ENCODE results near the gene PCBP4. TPM values are rescaled to one million over a fixed set of nuclear protein-coding genes. Genes with fewer than 3 reads are reported as not detected.
"Not testable (repeated sequence)": the region's sequence is repeated elsewhere in the genome, so short reads cannot be mapped to it uniquely, and the experiment has no call there.

The PCBP4 gene
- total RNA-seq, 1 experiment from 2014 or later = 7.8 TPM

DNA sequence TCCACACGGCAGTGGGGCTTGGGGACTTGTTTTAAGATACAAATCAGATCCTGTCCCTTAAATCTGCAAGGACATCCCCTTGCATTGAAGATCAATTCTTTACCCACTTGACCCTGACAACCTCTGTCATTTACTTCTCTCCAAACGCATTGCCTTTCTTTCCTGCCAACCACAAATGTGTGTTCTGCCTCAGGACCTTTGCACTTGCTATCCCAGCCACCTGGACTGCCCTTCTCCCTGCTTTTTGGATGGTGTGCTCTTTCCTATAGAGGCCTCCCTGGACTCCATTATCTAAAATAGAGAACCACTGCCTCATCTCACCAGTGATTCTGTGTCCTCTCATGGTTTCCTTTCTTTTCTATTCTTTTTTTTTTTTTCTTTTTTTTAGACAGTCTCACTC is 29.9 kb upstream of the PCBP4 start:
- no peak for DNase-seq (ENCODE audit: low read depth)
- in situ Hi-C loops (cut with HindIII; ENCODE audit: low pct_unique_long_range_greater_than_20kb, low sequenced_read_pairs) = no loop called here

DNA sequence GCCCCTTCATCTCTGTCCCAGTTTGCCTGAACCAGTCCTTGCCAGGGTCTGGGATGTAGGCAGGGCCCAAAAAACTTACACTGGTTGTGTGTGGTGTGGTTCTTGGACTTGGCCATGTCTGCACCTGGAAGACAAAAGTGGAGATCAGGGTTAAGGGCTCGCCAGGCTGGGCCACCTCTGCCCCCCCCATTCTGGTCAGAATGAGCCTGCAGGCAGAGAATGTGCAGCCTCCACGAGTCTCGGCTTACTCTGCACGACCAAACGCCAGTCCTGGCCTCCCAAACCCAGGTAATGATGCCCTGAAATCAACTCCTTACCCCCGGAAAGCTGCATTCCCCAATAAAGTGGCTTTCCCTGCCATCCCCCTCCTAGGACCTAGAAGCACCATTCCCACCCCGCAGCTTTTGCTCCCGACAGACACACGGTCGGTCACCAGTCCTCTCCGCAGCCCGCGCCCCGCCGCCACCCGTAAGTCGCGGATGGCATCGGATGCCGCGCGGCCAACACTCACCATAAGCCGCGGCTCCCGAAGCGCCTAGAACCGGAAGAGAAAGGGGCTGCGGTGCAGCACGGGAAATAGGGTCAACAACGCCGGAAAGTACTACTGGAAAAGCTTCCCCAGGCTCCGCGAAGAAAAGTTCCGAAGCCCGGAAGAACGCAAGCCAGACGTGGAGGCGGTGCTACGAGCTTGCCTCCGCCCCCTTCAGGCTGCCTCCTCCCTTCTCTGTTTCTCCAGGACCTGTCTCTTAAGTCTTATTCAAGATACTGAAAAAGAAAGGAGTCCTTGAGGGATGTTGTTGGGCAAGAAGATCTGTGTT is 28.3 kb upstream of the PCBP4 start, which contains the start of gene RPL29:
RPL29 (minus strand) TSS at position 550 of the 818 bp plus-strand sequence; CDS start at position 116, 434 bp downstream.
- in situ Hi-C loops (cut with HindIII; ENCODE audit: low pct_unique_long_range_greater_than_20kb, low sequenced_read_pairs) = no loop called here
- DNase-seq (ENCODE audit: low read depth) = peak; percentile 85

DNA sequence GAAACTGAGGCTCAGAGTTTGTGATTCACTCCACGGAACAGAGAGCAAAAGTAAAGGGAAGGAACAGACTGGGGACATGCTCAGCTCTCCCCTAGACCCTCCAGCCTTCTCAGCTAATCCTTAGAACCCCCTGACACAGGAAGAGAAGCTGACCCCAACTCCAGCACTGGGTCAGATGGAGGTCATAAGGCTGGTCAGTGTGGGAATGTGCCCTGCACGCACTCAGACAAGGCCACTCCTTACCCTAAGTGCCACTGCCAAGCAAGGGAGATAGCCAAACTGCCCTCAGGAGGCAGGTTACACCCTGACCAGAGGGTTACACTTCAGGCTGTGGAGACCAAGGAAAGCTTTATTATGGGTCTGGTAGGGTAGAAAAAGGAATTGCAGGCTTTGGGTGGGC is 27.3 kb upstream of the PCBP4 start:
- in situ Hi-C loops (cut with HindIII; ENCODE audit: low pct_unique_long_range_greater_than_20kb, low sequenced_read_pairs) = no loop called here

DNA sequence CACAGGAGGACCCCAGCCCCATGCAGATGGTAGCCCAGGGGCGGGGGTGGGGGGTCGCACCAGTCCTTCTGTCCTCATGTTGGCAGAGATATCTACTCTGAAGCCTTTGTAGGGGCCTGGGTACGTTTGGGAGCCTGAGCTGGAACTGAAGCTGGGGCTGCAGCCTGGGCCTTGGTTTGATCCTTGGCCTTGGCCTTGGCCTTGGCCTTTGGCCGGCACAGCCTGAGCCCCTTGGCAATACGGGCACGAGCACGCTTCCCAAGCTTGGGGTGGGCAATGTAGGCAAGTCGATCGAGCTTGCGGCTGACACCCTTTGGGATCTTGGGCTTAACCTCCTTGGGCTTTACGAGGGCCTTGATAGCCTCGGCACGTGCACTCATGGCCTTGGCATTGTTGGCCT is 26.4 kb upstream of the PCBP4 start:
- in situ Hi-C loops (cut with HindIII; ENCODE audit: low pct_unique_long_range_greater_than_20kb, low sequenced_read_pairs); DNase-seq (ENCODE audit: low read depth): not testable (repeated sequence)

More for the DNA sequence above, 27.3 kb upstream of the PCBP4 start:
- DNase-seq (ENCODE audit: low read depth) = no peak

DNA sequence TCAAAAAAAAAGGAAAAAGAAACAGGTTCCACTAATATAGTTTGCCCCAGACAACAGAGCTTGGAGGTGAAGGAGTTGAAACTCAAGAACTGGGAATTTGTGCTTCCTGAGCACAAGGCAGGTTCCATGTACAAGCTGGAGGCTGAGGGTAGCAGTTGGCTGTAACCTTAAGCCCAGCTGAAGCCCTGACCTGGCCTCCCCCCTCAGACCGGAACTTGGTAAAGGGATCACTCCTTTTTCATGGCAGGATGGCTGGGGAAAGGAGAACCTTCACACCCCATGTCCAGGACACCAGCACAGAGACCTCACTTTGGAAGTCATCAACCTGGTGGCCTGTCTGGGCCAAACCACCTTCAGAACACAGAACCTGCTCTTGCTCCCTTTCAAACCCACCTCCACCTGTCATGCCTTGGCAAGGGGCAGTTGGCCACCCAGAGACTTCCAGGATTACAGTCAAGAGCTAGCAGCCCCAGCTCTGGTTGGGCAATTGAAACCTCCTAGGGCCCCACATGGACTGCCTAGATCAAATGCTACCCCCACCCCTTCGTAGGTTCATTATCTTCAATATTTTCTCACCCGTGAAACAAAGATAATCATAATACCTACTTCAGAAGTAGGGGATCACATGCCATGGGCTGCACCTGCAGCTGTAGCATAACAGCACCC is 24.9 kb upstream of the PCBP4 start:
- in situ Hi-C loops (cut with HindIII; ENCODE audit: low pct_unique_long_range_greater_than_20kb, low sequenced_read_pairs) = no loop called here
- no peak for DNase-seq (ENCODE audit: low read depth)

DNA sequence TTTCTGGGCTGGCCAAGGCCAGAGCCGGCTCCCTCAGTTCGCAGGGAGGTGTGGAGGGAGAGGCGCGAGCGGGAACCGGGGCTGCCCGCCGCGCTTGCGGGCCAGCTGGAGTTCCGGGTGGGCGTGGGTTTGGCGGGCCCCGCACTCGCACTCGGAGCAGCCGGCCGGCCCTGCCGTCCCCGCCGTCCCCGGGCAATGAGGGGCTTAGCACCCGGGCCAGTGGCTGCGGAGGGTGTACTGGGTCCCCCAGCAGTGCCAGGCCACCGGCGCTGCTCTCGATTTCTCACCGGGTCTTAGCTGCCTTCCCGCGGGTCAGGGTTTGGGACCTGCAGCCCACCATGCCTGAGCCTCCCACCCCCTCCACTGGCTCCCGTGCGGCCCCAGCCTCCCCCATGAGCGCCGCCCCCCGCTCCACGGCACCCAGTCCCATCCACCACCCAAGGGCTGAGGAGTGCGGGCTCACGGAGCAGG is 23.3 kb upstream of the PCBP4 start:
- DNase-seq (ENCODE audit: low read depth); in situ Hi-C loops (cut with HindIII; ENCODE audit: low pct_unique_long_range_greater_than_20kb, low sequenced_read_pairs): not testable (repeated sequence)

DNA sequence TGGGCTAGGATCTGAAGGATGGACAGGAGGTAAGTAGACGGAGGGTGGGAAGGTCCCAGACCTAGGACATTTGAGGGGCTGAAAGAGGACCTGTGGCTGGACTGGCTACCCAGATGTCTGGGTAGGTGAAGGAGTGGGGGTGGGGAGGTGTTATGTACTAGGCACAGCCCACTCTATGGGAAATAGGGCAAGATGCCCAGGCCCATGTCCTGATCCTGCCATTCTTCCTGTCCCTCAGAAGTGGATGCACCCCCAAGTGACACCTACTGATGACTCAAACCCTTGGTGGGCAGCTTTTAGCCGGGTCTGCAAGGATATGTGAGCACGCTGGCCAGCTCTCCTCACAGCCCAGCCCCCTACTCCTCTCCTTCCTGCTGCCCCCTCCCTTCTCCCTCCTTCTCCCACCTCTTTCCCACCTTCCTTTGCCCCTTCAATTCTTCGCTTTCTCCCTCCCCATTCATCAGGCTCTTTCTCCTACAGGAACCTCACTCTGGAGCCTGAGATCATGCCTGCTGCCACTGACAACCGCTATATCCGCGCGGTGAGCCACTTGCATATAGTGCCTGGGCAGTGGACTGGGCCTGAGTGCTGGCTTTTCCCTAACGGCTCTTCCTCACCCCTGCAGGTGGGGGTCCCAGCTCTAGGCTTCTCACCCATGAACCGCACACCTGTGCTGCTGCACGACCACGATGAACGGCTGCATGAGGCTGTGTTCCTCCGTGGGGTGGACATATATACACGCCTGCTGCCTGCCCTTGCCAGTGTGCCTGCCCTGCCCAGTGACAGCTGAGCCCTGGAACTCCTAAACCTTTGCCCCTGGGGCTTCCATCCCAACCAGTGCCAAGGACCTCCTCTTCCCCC is 21.3 kb upstream of the PCBP4 start:
- DNase-seq (ENCODE audit: low read depth) = no peak
- in situ Hi-C loops (cut with HindIII; ENCODE audit: low pct_unique_long_range_greater_than_20kb, low sequenced_read_pairs) = no loop called here

DNA sequence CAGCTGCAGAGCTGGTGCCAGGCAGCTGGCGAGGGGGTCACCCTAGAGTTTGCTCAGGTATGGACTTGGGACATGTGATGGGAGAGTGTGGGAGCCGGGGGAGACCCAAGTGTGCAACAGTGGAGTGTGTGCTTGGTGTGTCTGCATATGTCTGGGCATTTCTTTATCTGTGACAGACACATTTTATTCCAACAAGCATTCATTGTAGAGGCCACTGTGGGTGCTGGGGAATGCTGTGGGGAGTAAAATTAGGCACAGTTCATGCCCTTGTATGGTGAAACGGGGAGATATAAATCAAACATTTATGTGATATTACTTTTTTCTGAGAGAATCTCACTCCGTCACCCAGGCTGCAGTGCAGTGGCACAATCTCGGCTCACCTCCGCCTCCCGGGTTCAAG is 20.3 kb upstream of the PCBP4 start:
- in situ Hi-C loops (cut with HindIII; ENCODE audit: low pct_unique_long_range_greater_than_20kb, low sequenced_read_pairs) = no loop called here
- DNase-seq (ENCODE audit: low read depth) = no peak

DNA sequence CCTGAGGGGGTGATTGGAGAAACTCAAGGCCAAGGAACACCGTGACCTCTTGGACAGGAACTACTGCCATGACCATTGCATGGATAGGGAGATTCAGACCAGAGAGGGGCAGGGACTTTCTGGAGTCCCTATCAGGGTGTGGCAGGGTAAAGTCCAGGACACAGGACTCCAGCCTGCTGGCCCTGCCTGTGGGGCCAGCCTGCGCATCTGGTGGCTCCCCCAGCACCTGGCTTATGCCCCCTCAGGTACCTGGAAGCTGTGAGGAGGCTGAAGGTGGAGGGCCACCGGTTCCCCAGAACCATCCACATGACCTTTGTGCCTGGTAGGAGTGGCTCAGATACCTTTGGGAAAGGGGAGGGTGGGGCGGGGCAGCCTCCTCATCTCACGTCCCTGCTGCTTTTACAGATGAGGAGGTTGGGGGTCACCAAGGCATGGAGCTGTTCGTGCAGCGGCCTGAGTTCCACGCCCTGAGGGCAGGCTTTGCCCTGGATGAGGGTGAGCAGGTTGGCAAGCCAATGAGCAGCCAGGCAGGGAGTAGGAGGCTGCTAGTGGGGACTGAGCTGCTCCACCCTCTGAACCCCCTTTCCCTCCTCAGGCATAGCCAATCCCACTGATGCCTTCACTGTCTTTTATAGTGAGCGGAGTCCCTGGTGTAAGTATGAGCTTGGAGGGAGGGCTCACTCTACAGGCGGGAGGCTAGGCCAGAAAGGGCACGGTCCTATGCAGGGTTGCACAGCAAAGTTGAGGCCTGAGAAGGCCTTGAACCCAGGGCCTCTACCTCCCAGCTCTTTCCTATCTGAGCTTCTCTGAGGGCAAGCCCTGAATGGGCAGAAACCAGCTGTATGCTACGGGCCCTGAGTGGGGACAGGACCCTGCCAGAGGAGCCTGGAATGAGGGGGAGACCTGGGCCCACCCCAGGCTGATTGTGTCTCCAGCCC is 19.0 kb upstream of the PCBP4 start:
- in situ Hi-C loops (cut with HindIII; ENCODE audit: low pct_unique_long_range_greater_than_20kb, low sequenced_read_pairs) = no loop called here
- DNase-seq (ENCODE audit: low read depth) = no peak

DNA sequence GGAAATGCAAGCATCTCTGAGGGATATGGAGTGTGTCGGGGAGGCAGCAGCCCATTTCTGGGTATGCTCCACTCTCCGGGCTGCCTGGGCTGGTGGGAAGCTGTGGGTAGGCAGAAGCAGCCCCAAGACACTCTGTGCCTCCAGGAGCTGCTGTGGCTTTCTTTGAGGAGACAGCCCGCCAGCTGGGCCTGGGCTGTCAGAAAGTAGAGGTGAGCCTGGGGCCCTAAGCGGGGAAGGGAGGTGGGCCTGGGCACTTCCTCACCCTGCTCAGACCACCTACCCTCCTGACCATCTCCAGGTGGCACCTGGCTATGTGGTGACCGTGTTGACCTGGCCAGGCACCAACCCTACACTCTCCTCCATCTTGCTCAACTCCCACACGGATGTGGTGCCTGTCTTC is 17.8 kb upstream of the PCBP4 start:
- no peak for DNase-seq (ENCODE audit: low read depth)
- in situ Hi-C loops (cut with HindIII; ENCODE audit: low pct_unique_long_range_greater_than_20kb, low sequenced_read_pairs) = no loop called here

DNA sequence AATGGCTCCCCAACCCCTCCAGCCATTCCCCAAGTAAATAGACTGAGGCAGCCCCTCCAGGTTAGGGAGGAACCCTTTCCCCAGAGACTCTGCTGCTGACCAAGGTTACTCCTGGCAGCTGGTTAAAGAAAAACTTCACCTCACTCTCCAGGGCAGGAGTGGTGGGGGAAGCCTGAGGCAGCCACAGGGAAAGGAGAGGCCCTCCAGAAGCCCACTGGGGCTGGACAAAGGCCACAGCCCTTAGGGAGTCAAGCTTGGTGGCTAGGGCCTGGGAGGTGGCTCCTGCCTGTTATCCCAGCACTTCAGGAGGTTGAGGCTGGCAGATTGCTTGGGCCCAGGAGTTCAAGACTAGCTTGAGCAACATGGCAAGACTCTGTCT is 17.0 kb upstream of the PCBP4 start:
- DNase-seq (ENCODE audit: low read depth) = no peak
- in situ Hi-C loops (cut with HindIII; ENCODE audit: low pct_unique_long_range_greater_than_20kb, low sequenced_read_pairs) = no loop called here

DNA sequence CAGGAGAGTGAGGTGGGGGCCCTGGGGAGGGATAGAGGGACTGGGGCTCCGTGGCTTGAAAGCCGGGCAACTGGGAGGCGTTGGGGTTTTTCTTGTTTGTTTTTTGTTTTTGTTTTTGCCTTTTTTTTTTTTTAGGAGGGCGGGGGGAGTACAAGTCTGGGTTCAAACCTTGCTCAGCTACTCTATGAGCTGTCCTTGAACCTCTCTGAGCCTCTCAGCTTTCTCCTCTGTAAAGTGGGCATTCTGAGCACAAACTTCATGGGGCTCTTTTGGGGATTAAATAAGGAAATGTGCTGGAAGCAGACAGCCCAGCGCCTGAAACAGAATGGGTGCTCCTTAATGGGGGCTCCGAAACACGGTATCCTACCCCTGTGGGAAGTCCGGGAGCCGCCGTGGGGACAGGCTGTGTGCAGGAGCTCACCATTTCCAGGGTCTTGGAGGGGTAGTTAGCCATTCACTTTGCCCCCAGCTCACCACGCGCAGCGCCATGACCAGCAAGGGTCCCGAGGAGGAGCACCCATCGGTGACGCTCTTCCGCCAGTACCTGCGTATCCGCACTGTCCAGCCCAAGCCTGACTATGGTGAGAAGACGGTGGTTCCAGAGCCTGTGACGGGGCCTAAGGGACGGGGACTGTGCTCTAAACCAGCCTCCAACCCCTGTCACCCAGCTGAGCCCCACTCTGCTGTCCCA is 16.5 kb upstream of the PCBP4 start:
- in situ Hi-C loops (cut with HindIII; ENCODE audit: low pct_unique_long_range_greater_than_20kb, low sequenced_read_pairs) = no loop called here
- DNase-seq (ENCODE audit: low read depth) = no peak

DNA sequence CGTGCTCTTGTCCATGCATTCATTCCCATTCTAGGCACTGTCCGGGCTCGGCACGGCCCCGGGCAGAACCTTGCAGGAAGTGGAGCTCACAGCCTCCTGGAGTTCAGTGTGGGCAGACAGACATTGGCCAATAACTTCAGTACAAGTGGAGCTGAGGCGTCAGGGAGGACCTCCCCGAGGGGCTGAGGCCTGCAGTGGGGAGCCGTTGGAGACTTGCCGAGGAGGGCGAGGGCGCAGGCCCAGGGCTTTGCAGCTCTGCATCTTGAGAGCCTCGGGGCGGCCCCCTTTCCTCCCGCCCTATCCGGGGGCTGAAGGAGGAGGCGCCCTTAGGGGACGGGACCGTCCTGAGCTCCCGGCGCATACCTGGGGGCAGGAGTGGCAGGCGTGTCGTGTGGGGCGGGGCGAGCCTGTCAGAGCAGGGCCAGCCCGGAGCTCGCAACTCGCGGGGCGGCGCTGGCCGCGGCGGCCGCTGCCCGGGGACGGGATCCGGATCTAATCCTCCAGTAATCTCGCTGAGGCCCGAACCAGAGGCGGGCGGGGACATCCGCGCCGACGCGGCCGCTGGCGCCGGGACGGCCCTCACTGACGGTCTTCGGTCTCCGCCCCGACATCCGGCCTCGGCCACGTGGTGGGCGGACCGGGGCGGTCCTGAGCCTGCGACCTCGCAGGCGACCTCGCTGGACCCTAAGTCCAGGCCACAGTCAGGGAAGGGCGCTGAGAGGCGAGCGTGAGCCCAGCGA is 15.8 kb upstream of the PCBP4 start, which contains the start of gene ACY1:
ACY1 (plus strand) TSS at position 698 of the 740 bp plus-strand sequence. CDS start 530 bp downstream, outside the sequence.
- in situ Hi-C loops (cut with HindIII; ENCODE audit: low pct_unique_long_range_greater_than_20kb, low sequenced_read_pairs) = no loop called here
- DNase-seq (ENCODE audit: low read depth) = peak; percentile 93

DNA sequence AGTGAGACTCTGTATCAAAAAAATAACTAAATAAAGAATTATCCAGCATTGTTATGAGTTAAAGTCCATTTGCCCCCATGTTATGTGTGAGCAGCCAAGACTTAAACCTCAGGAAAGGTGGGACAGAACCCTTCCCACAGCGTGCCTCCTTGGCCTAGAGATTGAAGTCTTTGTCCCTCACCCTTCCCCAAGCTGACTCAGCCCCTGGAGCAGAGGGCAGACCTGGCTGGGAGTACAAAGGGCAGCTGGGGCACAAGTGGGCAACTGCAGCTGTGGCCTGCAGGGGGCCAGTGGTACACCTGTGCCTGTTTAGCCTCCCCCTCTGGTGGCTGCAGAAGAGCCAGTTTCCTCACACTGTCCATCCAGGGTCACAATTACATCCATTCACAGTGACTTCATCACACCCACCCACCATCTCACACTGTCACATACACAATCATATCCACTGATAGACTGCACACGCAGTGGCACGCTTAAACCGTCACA is 15.1 kb upstream of the PCBP4 start:
- DNase-seq (ENCODE audit: low read depth) = peak; percentile 80
- in situ Hi-C loops (cut with HindIII; ENCODE audit: low pct_unique_long_range_greater_than_20kb, low sequenced_read_pairs) = no loop called here

DNA sequence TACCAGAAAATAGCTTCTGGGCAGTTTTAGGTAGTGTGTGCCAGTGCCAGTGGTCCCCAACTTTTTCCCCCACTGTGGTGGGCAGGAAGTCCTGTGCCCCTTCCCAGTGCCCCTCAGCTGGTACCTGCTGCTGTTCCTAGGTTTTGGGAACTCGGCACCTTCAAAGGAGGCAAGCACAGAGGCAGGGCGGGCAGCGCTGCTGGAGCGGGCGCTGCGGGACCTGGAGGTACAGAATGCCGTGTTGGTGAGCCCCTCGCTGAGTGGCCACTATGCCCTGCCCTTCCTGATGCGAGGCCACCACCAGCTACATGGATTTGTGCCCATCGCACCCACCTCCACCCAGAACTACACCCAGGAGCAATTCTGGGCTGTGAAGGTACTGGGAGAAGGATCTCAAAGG is 13.0 kb upstream of the PCBP4 start:
- in situ Hi-C loops (cut with HindIII; ENCODE audit: low pct_unique_long_range_greater_than_20kb, low sequenced_read_pairs) = no loop called here
- DNase-seq (ENCODE audit: low read depth) = no peak

DNA sequence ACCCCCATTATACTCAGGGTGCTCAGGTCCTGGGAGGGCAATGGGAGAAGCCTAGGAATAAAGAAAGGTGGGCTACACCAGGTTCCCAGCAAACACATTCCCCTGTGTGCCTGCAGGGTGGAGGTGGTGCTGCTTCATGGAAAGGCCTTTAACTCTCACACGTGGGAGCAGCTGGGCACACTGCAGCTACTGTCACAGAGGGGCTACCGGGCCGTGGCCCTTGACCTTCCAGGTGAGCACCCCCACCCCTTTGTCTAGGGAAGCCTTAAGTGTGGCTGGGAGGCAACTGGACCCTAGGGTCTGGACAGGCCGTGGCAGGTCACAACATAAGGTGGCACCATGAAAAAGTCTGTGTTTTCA is 10.9 kb upstream of the PCBP4 start:
- in situ Hi-C loops (cut with HindIII; ENCODE audit: low pct_unique_long_range_greater_than_20kb, low sequenced_read_pairs) = no loop called here
- no peak for DNase-seq (ENCODE audit: low read depth)
